Tibial nerve (tissue), 4 donors: ENCODE measurements around the gene MT1F. TPM values are rescaled to one million over a fixed set of nuclear protein-coding genes. Genes with fewer than 3 reads are reported as not detected.

ENCODE experiments used
- DNase-seq, 2 donors: peaks; one replicate each; pipeline ENCODE4 v3.0.0-alpha.2; 2019; ENCODE audit warnings: low spot score in 2 of 2
- H3K27ac ChIP-seq, 4 donors: fragments of 200-600 bp; sonication (generic) in 3 of 4; one replicate each; pipeline ENCODE4 v1.5.1; 2017 to 2019; ENCODE audit warnings: mild to moderate bottlenecking in 1 of 4
- H3K27me3 ChIP-seq, 2 donors: fragments of 200-600 bp; sonication (generic) in 1 of 2; one replicate each; pipeline versions ENCODE4 v1.5.1 to v1.6.0; 2017 to 2019
- H3K36me3 ChIP-seq, 3 donors: fragments of 200-600 bp; sonication (generic); one replicate each; pipeline ENCODE4 v1.5.1; 2018 to 2019
- H3K4me1 ChIP-seq, 4 donors: fragments of 200-600 bp; sonication (generic) in 3 of 4; one replicate each; pipeline ENCODE4 v1.5.1; 2017 to 2019
- H3K4me3 ChIP-seq, 4 donors: fragments of 200-600 bp; sonication (generic) in 3 of 4; one replicate each; pipeline ENCODE4 v1.5.1; 2017 to 2019; ENCODE audit warnings: mild to moderate bottlenecking in 1 of 4, moderate library complexity in 1 of 4
- H3K9me3 ChIP-seq, 4 donors: fragments of 200-600 bp; sonication (generic) in 3 of 4; one replicate each; pipeline ENCODE4 v1.5.1; 2017 to 2019
- EP300 ChIP-seq, 2 donors: sonication (generic); formaldehyde crosslinking; IDR thresholded peaks; one replicate each; pipeline ENCODE4 v1.6.1; 2017; ENCODE audit warnings: antibody characterized with exemption in 2 of 2, mild to moderate bottlenecking in 1 of 2
- POLR2A ChIP-seq, 2 donors: fragments of 450-650 bp; IDR thresholded peaks; one replicate each; pipeline ENCODE4 v1.6.1; 2017; ENCODE audit warnings: antibody characterized with exemption in 2 of 2, mild to moderate bottlenecking in 2 of 2, moderate library complexity in 2 of 2
- WGBS, 2 donors: methylation state at CpG; one replicate each; pipeline ENCODE4 v1.1.5; 2018; 5-methylcytosine and 5-hydroxymethylcytosine counted together
- total RNA-seq, 4 donors: library from RNA; depleted of rRNA; stranded (reverse); fragments of >200 nt; gene quantifications; one replicate each; pipeline ENCODE4 v1.1.0, GENCODE V29; 2016
- TF ChIP-seq, protein P1 (sequence below), 5 experiments: fragments of 200-600 bp in 3 of 5; fragments of 450-650 bp in 2 of 5; sonication (generic) in 3 of 5; IDR thresholded peaks; one replicate each; pipeline ENCODE4 v1.5.1; 2016 to 2019; ENCODE audit warnings: antibody characterized with exemption in 5 of 5, mild to moderate bottlenecking in 3 of 5, moderate library complexity in 2 of 5

Gene MT1F
- total RNA-seq, 4 donors from 2014 or later = 3.0 to 34.3 (median 11.3) TPM

DNA sequence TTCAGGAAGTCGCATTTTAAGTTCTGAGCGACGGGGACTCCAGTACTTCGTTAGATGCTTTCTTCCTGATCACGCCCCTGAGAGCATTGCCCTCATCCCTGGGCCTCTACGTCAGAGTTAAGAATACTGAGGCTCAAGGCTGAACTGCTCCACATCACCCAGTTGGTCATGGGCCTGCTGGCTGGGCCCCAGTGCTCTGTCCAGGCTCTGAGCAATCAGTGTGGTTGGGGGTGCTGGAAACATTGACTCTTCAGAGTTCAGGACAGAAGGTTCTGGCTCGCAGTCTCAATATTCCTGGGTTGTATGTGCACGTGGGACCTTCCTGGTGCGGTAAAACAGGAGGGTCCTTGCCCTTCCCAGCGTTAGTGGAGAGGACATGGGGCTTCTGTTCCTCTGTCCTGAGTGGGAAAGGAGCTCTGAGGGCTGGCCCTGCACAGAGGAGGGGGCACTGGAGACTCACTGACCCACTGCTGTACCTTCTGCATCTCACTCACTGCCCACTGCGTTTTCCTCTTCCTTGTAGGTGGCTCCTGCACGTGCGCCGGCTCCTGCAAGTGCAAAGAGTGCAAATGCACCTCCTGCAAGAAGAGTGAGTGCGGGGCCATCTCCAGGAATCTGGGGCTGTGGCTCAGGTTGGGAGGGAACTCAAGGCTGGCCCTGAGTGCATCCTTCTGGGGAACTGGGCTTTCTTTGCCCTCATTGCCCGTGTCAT, 31.7 kb upstream of the MT1F start:
- Histone ChIP-seq H3K36me3 (no peaks in the 10 kb centered on the region), H3K4me1 (peaks cover 0 to 35% (median 7%) of the 10 kb centered on the region in 4 donors), H3K27ac (peak overlapping the region; percentile 72 to 96 (median 90)), H3K9me3 (no peaks in the 10 kb centered on the region), H3K27me3 (no peaks in the 10 kb centered on the region), H3K4me3 (peak overlapping the region; percentile 48 to 70 (median 66))
- DNase-seq = peak in 1 of 2 donors; percentile 40
- TF ChIP-seq, protein P1, sequence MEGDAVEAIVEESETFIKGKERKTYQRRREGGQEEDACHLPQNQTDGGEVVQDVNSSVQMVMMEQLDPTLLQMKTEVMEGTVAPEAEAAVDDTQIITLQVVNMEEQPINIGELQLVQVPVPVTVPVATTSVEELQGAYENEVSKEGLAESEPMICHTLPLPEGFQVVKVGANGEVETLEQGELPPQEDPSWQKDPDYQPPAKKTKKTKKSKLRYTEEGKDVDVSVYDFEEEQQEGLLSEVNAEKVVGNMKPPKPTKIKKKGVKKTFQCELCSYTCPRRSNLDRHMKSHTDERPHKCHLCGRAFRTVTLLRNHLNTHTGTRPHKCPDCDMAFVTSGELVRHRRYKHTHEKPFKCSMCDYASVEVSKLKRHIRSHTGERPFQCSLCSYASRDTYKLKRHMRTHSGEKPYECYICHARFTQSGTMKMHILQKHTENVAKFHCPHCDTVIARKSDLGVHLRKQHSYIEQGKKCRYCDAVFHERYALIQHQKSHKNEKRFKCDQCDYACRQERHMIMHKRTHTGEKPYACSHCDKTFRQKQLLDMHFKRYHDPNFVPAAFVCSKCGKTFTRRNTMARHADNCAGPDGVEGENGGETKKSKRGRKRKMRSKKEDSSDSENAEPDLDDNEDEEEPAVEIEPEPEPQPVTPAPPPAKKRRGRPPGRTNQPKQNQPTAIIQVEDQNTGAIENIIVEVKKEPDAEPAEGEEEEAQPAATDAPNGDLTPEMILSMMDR (IDR thresholded peaks at IDR 0.05) = no peak
- TF ChIP-seq EP300 (IDR thresholded peaks at IDR 0.05) (no peak), POLR2A (IDR thresholded peaks at IDR 0.05) (peak in 1 of 2 donors; percentile 4)
- 24 to 30% methylated on average over 16 of the region's 16 CpGs for WGBS, 2 donors

DNA sequence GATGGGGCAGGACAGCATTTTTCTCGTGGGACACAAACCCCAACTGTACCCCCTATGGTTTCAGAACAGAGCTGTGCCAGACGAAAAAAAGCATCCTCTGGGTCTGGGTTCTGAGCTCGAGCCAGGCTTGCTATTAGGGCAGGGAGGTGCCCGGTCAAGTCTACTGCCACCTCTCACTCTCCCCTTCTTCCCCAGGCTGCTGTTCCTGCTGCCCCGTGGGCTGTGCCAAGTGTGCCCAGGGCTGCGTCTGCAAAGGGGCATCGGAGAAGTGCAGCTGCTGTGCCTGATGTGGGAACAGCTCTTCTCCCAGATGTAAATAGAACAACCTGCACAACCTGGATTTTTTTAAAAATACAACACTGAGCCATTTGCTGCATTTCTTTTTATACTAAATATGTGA, 31.1 kb upstream of the MT1F start:
- no peak for DNase-seq
- WGBS, 2 donors = 53 to 57% methylated on average over 7 of the region's 7 CpGs
- peak overlapping the region; percentile 72 to 96 (median 90) for H3K27ac ChIP-seq
- H3K36me3 ChIP-seq = no peaks in the 10 kb centered on the region
- TF ChIP-seq POLR2A (IDR thresholded peaks at IDR 0.05) (no peak), EP300 (IDR thresholded peaks at IDR 0.05) (no peak)
- TF ChIP-seq, protein P1 (IDR thresholded peaks at IDR 0.05) = no peak
- H3K4me1 ChIP-seq = peaks cover 0 to 38% (median 9%) of the 10 kb centered on the region in 4 donors
- H3K9me3 ChIP-seq = no peaks in the 10 kb centered on the region
- peak overlapping the region; percentile 48 to 70 (median 66) for H3K4me3 ChIP-seq
- H3K27me3 ChIP-seq = no peaks in the 10 kb centered on the region

DNA sequence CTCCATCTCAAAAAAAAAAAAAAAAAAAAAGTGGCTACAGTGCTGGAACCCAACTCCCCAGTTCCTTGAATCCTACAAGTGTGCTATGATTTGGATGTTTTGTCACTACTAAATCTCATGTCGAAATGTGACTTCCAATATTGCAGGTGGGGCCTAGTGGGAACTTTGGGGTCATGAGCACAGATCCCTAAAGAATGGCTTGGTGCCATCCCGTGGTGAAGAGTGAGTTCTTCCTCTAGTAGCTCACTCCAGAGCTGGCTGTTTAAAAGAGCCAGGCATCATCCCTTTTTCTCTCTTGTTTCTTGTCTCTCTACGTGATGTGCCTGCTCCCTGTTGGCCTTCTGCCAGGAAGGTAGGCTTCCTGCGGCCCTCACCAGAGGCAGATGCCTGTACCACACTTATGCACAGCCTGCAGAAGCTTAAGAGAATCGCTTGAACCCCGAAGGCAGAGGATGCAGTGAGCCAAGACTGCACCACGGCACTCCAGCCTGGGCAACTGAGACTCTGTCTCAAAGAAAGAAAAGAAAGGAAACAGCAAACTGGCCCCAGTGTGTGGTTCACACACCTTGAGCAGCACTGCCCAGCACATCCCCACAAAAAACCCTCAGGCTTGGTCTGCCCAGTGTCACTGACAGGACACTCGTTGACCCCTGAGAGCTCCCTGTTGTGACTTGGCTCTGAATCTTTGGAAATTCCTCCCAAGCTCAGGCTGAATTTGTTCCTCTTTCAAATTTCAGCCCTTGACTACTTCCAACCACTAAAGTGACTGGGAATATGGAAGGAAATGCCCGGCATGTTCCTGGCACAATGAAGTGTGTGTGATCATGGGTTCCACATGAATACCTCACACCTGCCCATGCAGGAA, 29.0 kb upstream of the MT1F start:
- Histone ChIP-seq H3K9me3 (no peaks in the 10 kb centered on the region), H3K27me3 (peaks cover 0 to 5% of the 10 kb centered on the region in 2 donors), H3K4me1 (peaks cover 0 to 56% (median 15%) of the 10 kb centered on the region in 4 donors), H3K27ac (peak overlapping the region in 3 of 4 donors; percentile 35 to 93 (median 82)), H3K4me3 (no peak overlapping the region), H3K36me3 (no peaks in the 10 kb centered on the region)
- no peak for TF ChIP-seq EP300 (IDR thresholded peaks at IDR 0.05)
- TF ChIP-seq POLR2A (IDR thresholded peaks at IDR 0.05) = no peak
- TF ChIP-seq, protein P1 (IDR thresholded peaks at IDR 0.05) = no peak
- no peak for DNase-seq
- WGBS, 2 donors = 72 to 73% methylated on average over 9 of the region's 9 CpGs

DNA sequence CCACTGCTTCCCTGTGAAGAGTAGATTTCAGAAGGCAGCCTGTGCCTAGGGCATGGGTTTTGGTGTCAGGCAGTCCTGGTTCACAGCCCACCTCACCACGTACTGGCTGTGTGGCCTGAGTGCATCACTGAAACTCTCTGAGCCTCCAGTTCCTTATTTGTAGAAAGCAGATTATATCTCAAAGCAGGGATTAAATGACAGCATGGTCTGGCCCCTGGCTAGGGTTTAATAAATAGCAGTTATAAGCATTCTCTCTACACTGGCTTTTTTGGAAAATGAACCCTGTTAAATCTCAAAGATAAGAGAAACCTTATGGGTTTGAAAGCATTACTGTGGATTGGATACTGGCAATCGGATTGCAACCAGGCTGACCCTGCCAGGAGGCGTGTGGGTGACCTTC, 28.2 kb upstream of the MT1F start:
- Histone ChIP-seq H3K4me3 (no peak overlapping the region), H3K9me3 (no peaks in the 10 kb centered on the region), H3K36me3 (no peaks in the 10 kb centered on the region), H3K27me3 (peaks cover 0 to 7% of the 10 kb centered on the region in 2 donors), H3K4me1 (peaks cover 0 to 62% (median 15%) of the 10 kb centered on the region in 4 donors), H3K27ac (peak overlapping the region in 1 of 4 donors; percentile 93)
- DNase-seq = no peak
- no peak for TF ChIP-seq POLR2A (IDR thresholded peaks at IDR 0.05)
- TF ChIP-seq EP300 (IDR thresholded peaks at IDR 0.05) = no peak
- TF ChIP-seq, protein P1 (IDR thresholded peaks at IDR 0.05) = no peak
- 79 to 88% methylated on average over 3 of the region's 3 CpGs for WGBS, 2 donors
